Lung (tissue), 12 donors: Measurements from ENCODE around the gene ZNF600. TPM values are rescaled to one million over a fixed set of nuclear protein-coding genes. Genes with fewer than 3 reads are reported as not detected.
"Not testable (repeated sequence)": the region's sequence is repeated elsewhere in the genome, so short reads cannot be mapped to it uniquely, and the experiment has no call there.

Experiments used
- ATAC-seq: fragments of 200-7000 bp; cut with Tn5 transposase; one replicate; pipeline ENCODE4 v1.9.1; 2020; ENCODE audit warnings: moderate number of reproducible peaks; ENCODE audit not compliant: insufficient read depth, low FRiP score
- DNase-seq, 3 donors: peaks; one replicate each; pipeline ENCODE4 v3.0.0-alpha.2; 2013 to 2017
- H3K27ac ChIP-seq, 2 donors: one replicate each; pipeline ENCODE4 v1.5.1; 2013; ENCODE audit warnings: mild to moderate bottlenecking in 2 of 2, moderate library complexity in 2 of 2, control low read depth in 1 of 2, inconsistent platforms in 1 of 2, low read depth in 1 of 2, low read length in 1 of 2
- H3K27me3 ChIP-seq, 3 donors: one replicate each; pipeline ENCODE4 v1.5.1; 2013; ENCODE audit warnings: low read length in 2 of 3; ENCODE audit not compliant: control insufficient read depth in 3 of 3, insufficient read depth in 3 of 3
- H3K36me3 ChIP-seq, 4 donors: one replicate each; pipeline ENCODE4 v1.5.1; 2013; ENCODE audit warnings: low read length in 4 of 4, mild to moderate bottlenecking in 1 of 4, moderate library complexity in 1 of 4; ENCODE audit not compliant: control insufficient read depth in 4 of 4, insufficient read depth in 4 of 4
- H3K4me1 ChIP-seq, 5 donors: one replicate each; pipeline ENCODE4 v1.5.1; 2013; ENCODE audit warnings: low read length in 5 of 5, mild to moderate bottlenecking in 2 of 5, moderate library complexity in 1 of 5; ENCODE audit not compliant: control insufficient read depth in 5 of 5, insufficient read depth in 5 of 5
- H3K4me3 ChIP-seq: one replicate; pipeline ENCODE4 v1.5.1; 2013; ENCODE audit warnings: mild to moderate bottlenecking, control low read depth, moderate library complexity
- H3K9ac ChIP-seq, 2 donors: one replicate each; pipeline ENCODE4 v1.5.1; 2013; ENCODE audit warnings: low read length in 2 of 2, control low read depth in 1 of 2; ENCODE audit not compliant: insufficient read depth in 1 of 2
- H3K9me3 ChIP-seq, 4 donors: one replicate each; pipeline ENCODE4 v1.5.1; 2013; ENCODE audit warnings: low read length in 3 of 4, mild to moderate bottlenecking in 1 of 4, moderate library complexity in 1 of 4; ENCODE audit not compliant: control insufficient read depth in 4 of 4, insufficient read depth in 3 of 4
- CTCF ChIP-seq: IDR thresholded peaks from 2 replicates; pipeline ENCODE4 v1.5.1; 2012; ENCODE audit warnings: mild to moderate bottlenecking; ENCODE audit errors: control extremely low read depth, extremely low read depth
- WGBS, 2 donors: extraction: QIAGEN DNeasy Blood & Tissue Kit; methylation state at CpG; one replicate each; pipeline ENCODE4 v1.1.7; 2013; 5-methylcytosine and 5-hydroxymethylcytosine counted together
- polyA plus RNA-seq, 2 donors: library from polyadenylated mRNA; stranded (reverse); fragments of 200-250 nt; gene quantifications; one replicate each; pipeline ENCODE4 v1.2.1, GENCODE V29; 2013
- total RNA-seq, 2 donors: library from RNA; depleted of rRNA in 1 of 2; stranded (reverse); fragments of >200 nt in 1 of 2; gene quantifications; one replicate each; pipeline ENCODE4 v1.2.1, GENCODE V29; 2014 to 2021
- donor health status: control.
- donor health status: control.
- donor health status: Bipolar disorder and iron deficiency.
- donor health status: healthy.
- donor health status: DM: yes; HTN: yes; CAD: no.

Gene ZNF600
- total and polyA plus RNA-seq, 4 donors: 3.5 to 14.8 (median 10.8) TPM

- Histone ChIP-seq H3K36me3 (peaks cover 0 to 11% (median 4%) of the 10 kb centered on the region in 4 donors), H3K27ac (no peak overlapping the region)
Measured at GRCh38 chr19:52778811-52779210, 7.8 kb downstream of the ZNF600 start.

GRCh38 chr19:52756447-52756846 is 30.1 kb downstream of the ZNF600 start:
- H3K36me3 ChIP-seq, H3K4me3 ChIP-seq, DNase-seq, H3K27ac ChIP-seq, H3K9me3 ChIP-seq, H3K27me3 ChIP-seq, H3K9ac ChIP-seq, H3K4me1 ChIP-seq, ATAC-seq: not testable (repeated sequence)
- 90 to 91% methylated on average over 2 of the region's 2 CpGs for WGBS, 2 donors

More at GRCh38 chr19:52778811-52779210, 7.8 kb downstream of the ZNF600 start:
- Histone ChIP-seq H3K9ac (no peak overlapping the region), H3K9me3 (peaks cover 0 to 10% (median 0%) of the 10 kb centered on the region in 4 donors), H3K4me3 (no peak overlapping the region), H3K27me3 (no peaks in the 10 kb centered on the region), H3K4me1 (no peaks in the 10 kb centered on the region)
- 58 to 71% methylated on average over 3 of the region's 3 CpGs for WGBS, 2 donors
- DNase-seq: no peak
- no peak for ATAC-seq
- no peak for TF ChIP-seq CTCF

- WGBS, 2 donors: 58 to 74% methylated on average over 4 of the region's 4 CpGs
- DNase-seq: no peak
- peaks cover 0 to under 1% (median 0%) of the 10 kb centered on the region in 4 donors for H3K9me3 ChIP-seq
- no peaks in the 10 kb centered on the region for H3K36me3 ChIP-seq
- ATAC-seq: no peak
- no peak overlapping the region for H3K27ac ChIP-seq
- no peak for TF ChIP-seq CTCF
- H3K27me3 ChIP-seq: no peaks in the 10 kb centered on the region
- H3K9ac ChIP-seq: no peak overlapping the region
- no peak overlapping the region for H3K4me3 ChIP-seq
- peaks cover 0 to 4% (median 0%) of the 10 kb centered on the region in 5 donors for H3K4me1 ChIP-seq
Measured at GRCh38 chr19:52749780-52750179, 36.8 kb downstream of the ZNF600 start.

GRCh38 chr19:52748336-52748950 is 38.1 kb downstream of the ZNF600 start:
- 35 to 47% methylated on average over 8 of the region's 8 CpGs for WGBS, 2 donors
- Histone ChIP-seq H3K4me1 (peaks cover 0 to 4% (median 0%) of the 10 kb centered on the region in 5 donors), H3K4me3 (no peak overlapping the region), H3K9ac (no peak overlapping the region), H3K9me3 (no peaks in the 10 kb centered on the region), H3K27ac (no peak overlapping the region), H3K36me3 (no peaks in the 10 kb centered on the region), H3K27me3 (no peaks in the 10 kb centered on the region)
- peak; percentile 18 to 69 (median 69) for DNase-seq
- no peak for ATAC-seq
- TF ChIP-seq CTCF: no peak

GRCh38 chr19:52745919-52746318 is 40.7 kb downstream of the ZNF600 start:
- H3K9ac ChIP-seq, ATAC-seq, H3K27me3 ChIP-seq, H3K4me3 ChIP-seq, H3K36me3 ChIP-seq, H3K9me3 ChIP-seq, H3K4me1 ChIP-seq, DNase-seq, H3K27ac ChIP-seq: not testable (repeated sequence)
- WGBS, 2 donors: 50 to 59% methylated on average over 10 of the region's 10 CpGs
